CD4-positive, alpha-beta T cell (primary cell): Measurements from ENCODE around the gene EXOSC5. TPM values are rescaled to one million over a fixed set of nuclear protein-coding genes. Genes with fewer than 3 reads are reported as not detected.

Source experiments
- ATAC-seq: fragments of 200-7000 bp; cut with Tn5 transposase; one replicate; pipeline ENCODE4 v1.10.0; 2022; ENCODE audit warnings: mild to moderate bottlenecking; ENCODE audit not compliant: poor library complexity
- CTCF ChIA-PET: fragments of 350-600 bp; sonication (Branson Sonifier 250); formaldehyde crosslinking; loops from one replicate; lab custom pipeline; 2021; ENCODE audit warnings: antibody characterized with exemption, inconsistent platforms; lab: Charles Lee
- POLR2A ChIA-PET: fragments of 350-600 bp; sonication (Branson Sonifier 250); formaldehyde crosslinking; loops from one replicate; lab custom pipeline; 2021; ENCODE audit warnings: antibody characterized with exemption, inconsistent platforms; lab: Charles Lee
- DNase-seq, 14 experiments: peaks; one replicate each; pipeline ENCODE4 v3.0.0-alpha.2; 2013 to 2020; ENCODE audit warnings: mixed read lengths in 2 of 14
- H3K27ac ChIP-seq, 2 donors: one replicate each; pipeline versions ENCODE4 v1.5.1 to v1.7.0; 2013; ENCODE audit warnings: low read length in 2 of 2, low read depth in 1 of 2, mild to moderate bottlenecking in 1 of 2
- H3K27me3 ChIP-seq, 2 experiments: 1 replicate in 1 of 2; 2 replicates in 1 of 2; pipeline versions ENCODE4 v1.6.1 to v1.7.0; 2013; ENCODE audit warnings: low read length in 2 of 2, control low read depth in 1 of 2, mild to moderate bottlenecking in 1 of 2, moderate library complexity in 1 of 2; ENCODE audit not compliant: insufficient read depth in 2 of 2, control insufficient read depth in 1 of 2
- H3K36me3 ChIP-seq: one replicate; pipeline ENCODE4 v1.6.1; 2013; ENCODE audit warnings: low read length, control low read depth; ENCODE audit not compliant: insufficient read depth
- H3K4me1 ChIP-seq: one replicate; pipeline ENCODE4 v1.6.1; 2013; ENCODE audit warnings: low read length, control low read depth; ENCODE audit not compliant: insufficient read depth
- H3K4me3 ChIP-seq: one replicate; pipeline ENCODE4 v1.5.1; 2013; ENCODE audit warnings: mild to moderate bottlenecking, low read length, moderate library complexity
- H3K9me3 ChIP-seq, 2 experiments: 1 replicate in 1 of 2; 2 replicates in 1 of 2; pipeline versions ENCODE4 v1.6.1 to v1.7.0; 2013; ENCODE audit warnings: low read length in 2 of 2, mild to moderate bottlenecking in 2 of 2, control low read depth in 1 of 2, moderate library complexity in 1 of 2; ENCODE audit not compliant: control insufficient read depth in 1 of 2, insufficient read depth in 1 of 2
- H3K27ac Mint-ChIP-seq: one replicate; pipeline ENCODE4 v1.8.0; 2020; ENCODE audit warnings: mixed read lengths
- H3K27me3 Mint-ChIP-seq: one replicate; pipeline ENCODE4 v1.8.0; 2021; ENCODE audit warnings: mixed read lengths
- H3K36me3 Mint-ChIP-seq: one replicate; pipeline ENCODE4 v1.8.0; 2021; ENCODE audit warnings: low read depth, mixed read lengths
- H3K4me1 Mint-ChIP-seq: one replicate; pipeline ENCODE4 v1.8.0; 2021; ENCODE audit warnings: low read depth, mixed read lengths
- H3K4me3 Mint-ChIP-seq: one replicate; pipeline ENCODE4 v1.8.0; 2020; ENCODE audit warnings: mild to moderate bottlenecking, mixed read lengths
- H3K9me3 Mint-ChIP-seq: one replicate; pipeline ENCODE4 v1.8.0; 2020; ENCODE audit warnings: mixed read lengths
- intact Hi-C, 2 experiments: fragments of 100-400 bp; cut with DNase I in 1 of 2; cut with micrococcal nuclease in 1 of 2; formaldehyde crosslinking; loops; one replicate each; pipeline versions ENCODE4 v1.15.1 to v1.9.0; 2023 to 2025; cut with DNase I, micrococcal nuclease
- total RNA-seq, 174 experiments: library from RNA in 2 of 174; stranded (reverse) in 2 of 174; gene quantifications; one replicate each; pipeline ENCODE4 v1.2.3 and lab custom pipeline; 2021 to 2026
- TF ChIP-seq, protein P1 (sequence below): fragments of 200-600 bp; IDR thresholded peaks from one replicate; pipeline ENCODE4 v1.8.0; 2022; ENCODE audit warnings: antibody characterized with exemption, mild to moderate bottlenecking

The EXOSC5 gene
- total RNA-seq, 2 experiments from 2014 or later = 6.5 to 7.5 TPM

DNA sequence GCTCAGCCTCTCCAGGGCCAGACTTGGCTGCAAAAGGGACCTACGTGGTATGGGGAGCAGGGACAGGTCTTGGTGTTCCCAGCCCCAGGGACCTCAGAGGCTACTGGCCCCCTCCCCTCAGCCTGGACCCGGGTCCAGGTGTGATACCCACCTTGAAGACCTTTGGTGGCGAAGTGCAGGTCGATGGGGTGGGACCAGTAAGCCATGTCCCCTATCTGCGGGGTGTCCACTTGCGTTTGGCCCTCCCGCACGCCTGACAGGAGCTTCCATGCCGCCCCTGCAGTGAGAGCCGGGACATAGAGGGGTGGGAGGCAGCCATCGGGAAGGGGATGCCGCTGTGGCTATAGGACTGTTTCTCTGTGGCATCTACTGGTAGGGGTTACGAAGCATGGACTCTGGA lies 39.4 kb downstream of the EXOSC5 start:
- POLR2A ChIA-PET = interaction anchor here (0.6 to 1.1 kb wide), 3 partner anchors 20 to 95 kb away, joined by 3 to 11 read pairs (median 3); partner anchors contain the start of gene HNRNPUL1
- Mint-ChIP-seq H3K4me1 (peaks cover 69% of the 10 kb centered on the region), H3K4me3 (peak overlapping the region; percentile 79), H3K27me3 (no peaks in the 10 kb centered on the region), H3K27ac (peak overlapping the region; percentile 93), H3K9me3 (no peaks in the 10 kb centered on the region), H3K36me3 (peaks cover 22% of the 10 kb centered on the region)
- no peaks in the 10 kb centered on the region for H3K9me3 ChIP-seq
- CTCF ChIA-PET = no interaction called here
- DNase-seq (no peak), ATAC-seq (no peak)
- TF ChIP-seq, protein P1, sequence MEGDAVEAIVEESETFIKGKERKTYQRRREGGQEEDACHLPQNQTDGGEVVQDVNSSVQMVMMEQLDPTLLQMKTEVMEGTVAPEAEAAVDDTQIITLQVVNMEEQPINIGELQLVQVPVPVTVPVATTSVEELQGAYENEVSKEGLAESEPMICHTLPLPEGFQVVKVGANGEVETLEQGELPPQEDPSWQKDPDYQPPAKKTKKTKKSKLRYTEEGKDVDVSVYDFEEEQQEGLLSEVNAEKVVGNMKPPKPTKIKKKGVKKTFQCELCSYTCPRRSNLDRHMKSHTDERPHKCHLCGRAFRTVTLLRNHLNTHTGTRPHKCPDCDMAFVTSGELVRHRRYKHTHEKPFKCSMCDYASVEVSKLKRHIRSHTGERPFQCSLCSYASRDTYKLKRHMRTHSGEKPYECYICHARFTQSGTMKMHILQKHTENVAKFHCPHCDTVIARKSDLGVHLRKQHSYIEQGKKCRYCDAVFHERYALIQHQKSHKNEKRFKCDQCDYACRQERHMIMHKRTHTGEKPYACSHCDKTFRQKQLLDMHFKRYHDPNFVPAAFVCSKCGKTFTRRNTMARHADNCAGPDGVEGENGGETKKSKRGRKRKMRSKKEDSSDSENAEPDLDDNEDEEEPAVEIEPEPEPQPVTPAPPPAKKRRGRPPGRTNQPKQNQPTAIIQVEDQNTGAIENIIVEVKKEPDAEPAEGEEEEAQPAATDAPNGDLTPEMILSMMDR = no peak
- peaks cover 66% of the 10 kb centered on the region for H3K4me1 ChIP-seq
- peak overlapping the region; percentile 46 to 58 for H3K27ac ChIP-seq
- H3K27me3 ChIP-seq = no peaks in the 10 kb centered on the region
- H3K36me3 ChIP-seq = peaks cover 3% of the 10 kb centered on the region
- intact Hi-C loops = loop anchor here in 1 of 2 experiments (10.0 kb wide), 1 partner anchor 1393 kb away; no protein-coding TSS in a partner anchor
- H3K4me3 ChIP-seq = no peak overlapping the region

DNA sequence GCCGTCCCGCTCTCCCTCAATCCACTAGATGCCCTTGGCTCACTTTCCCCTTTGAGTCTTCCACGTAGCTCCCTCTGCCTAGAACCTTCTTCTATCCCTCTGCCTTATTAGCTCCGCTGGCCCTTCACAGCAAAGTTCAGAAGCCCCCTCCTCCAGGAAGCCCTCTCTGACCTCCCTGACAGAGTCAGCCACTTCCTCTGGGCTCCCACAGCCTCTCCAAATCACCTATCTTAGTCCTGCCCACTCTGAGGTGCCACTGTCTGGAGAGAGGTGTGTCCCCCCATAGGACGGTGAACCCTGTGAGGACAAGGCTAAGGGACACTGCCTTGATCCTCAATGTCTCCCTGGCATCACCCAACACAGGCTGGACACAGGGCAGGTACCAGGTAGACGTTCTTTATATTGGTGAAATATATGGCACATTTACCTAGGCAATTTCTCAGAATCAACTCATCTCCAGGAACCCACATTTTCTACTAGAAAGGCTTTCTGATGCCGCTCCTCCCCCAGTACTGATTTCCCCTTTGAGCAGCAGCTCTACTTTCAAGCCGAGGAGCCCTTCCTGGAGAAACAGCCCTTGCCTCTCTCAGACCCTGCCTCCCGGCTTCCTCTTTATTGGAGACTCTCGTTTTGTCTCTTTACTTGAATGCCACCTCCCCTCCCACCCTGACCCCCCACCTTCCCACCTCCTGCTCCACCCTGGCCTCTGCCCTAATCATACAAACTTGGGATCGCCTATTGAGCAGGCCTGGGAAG lies 40.0 kb downstream of the EXOSC5 start:
- no peak for ATAC-seq
- peak overlapping the region; percentile 18 for H3K4me3 ChIP-seq
- peaks cover 61% of the 10 kb centered on the region for H3K4me1 ChIP-seq
- peak in 5 of 14 experiments; percentile 51 to 63 (median 53) for DNase-seq
- CTCF ChIA-PET = no interaction called here
- intact Hi-C loops = loop anchor here in 1 of 2 experiments (10.0 kb wide), 1 partner anchor 1392 kb away; no protein-coding TSS in a partner anchor
- TF ChIP-seq, protein P1 = no peak
- H3K9me3 ChIP-seq = no peaks in the 10 kb centered on the region
- no peaks in the 10 kb centered on the region for H3K27me3 ChIP-seq
- peaks cover 21% of the 10 kb centered on the region for H3K36me3 Mint-ChIP-seq
- H3K27ac ChIP-seq = peak overlapping the region; percentile 58 to 69
- H3K9me3 Mint-ChIP-seq = no peaks in the 10 kb centered on the region
- POLR2A ChIA-PET = interaction anchor here (1.0 to 1.4 kb wide), 4 partner anchors 30 to 607 kb away, joined by 3 to 11 read pairs (median 3); partner anchors contain the start of genes ACTMAP, CCDC97 and HNRNPUL1
- peaks cover 66% of the 10 kb centered on the region for H3K4me1 Mint-ChIP-seq
- H3K27ac Mint-ChIP-seq = peak overlapping the region; percentile 93
- peaks cover 3% of the 10 kb centered on the region for H3K36me3 ChIP-seq
- no peaks in the 10 kb centered on the region for H3K27me3 Mint-ChIP-seq
- peak overlapping the region; percentile 78 for H3K4me3 Mint-ChIP-seq

- Histone ChIP-seq H3K9me3 (no peaks in the 10 kb centered on the region), H3K36me3 (peaks cover 1% of the 10 kb centered on the region), H3K4me1 (peaks cover 60% of the 10 kb centered on the region), H3K4me3 (no peak overlapping the region), H3K27ac (peak overlapping the region; percentile 29 to 58), H3K27me3 (no peaks in the 10 kb centered on the region)
- H3K4me3 Mint-ChIP-seq = peak overlapping the region; percentile 78
- CTCF ChIA-PET = interaction anchor here (0.7 to 1.2 kb wide), 3 partner anchors 83 to 151 kb away, joined by 3 to 6 read pairs (median 3); no protein-coding TSS in a partner anchor
- intact Hi-C loops = loop anchor here in 1 of 2 experiments (10.0 kb wide), 1 partner anchor 1391 kb away; no protein-coding TSS in a partner anchor
- H3K36me3 Mint-ChIP-seq = peaks cover 33% of the 10 kb centered on the region
- DNase-seq (peak in 1 of 14 experiments; percentile 40), ATAC-seq (no peak)
- H3K4me1 Mint-ChIP-seq = peaks cover 73% of the 10 kb centered on the region
- H3K27me3 Mint-ChIP-seq = no peaks in the 10 kb centered on the region
- TF ChIP-seq, protein P1 = no peak
- POLR2A ChIA-PET = interaction anchor here (0.9 to 9.7 kb wide), 10 partner anchors 8 to 606 kb away, joined by 3 to 106 read pairs (median 3); partner anchors contain the start of genes ACTMAP, B9D2, CCDC97 and HNRNPUL1
- no peaks in the 10 kb centered on the region for H3K9me3 Mint-ChIP-seq
- H3K27ac Mint-ChIP-seq = peak overlapping the region; percentile 93
These were observed 41.4 kb downstream of the EXOSC5 start for GRCh38 chr19:41355802-41356201.
